ENCODE results near the gene ESF1.
"Not testable (repeated sequence)": the region's sequence is repeated elsewhere in the genome, so short reads cannot be mapped to it uniquely, and the experiment has no call there.

ESF1 gene

GRCh38 chr20:13788167-13788834, 3.6 kb upstream of the ESF1 start:
- DNase-seq (ENCODE audit: low read depth), result no peak

- DNase-seq (ENCODE audit: low read depth), result no peak
Observed at GRCh38 chr20:13786143-13786828, 1.6 kb upstream of the ESF1 start.

- no peak for DNase-seq (ENCODE audit: low read depth)
Observed at GRCh38 chr20:13784271-13784892, 337 bp downstream of the ESF1 start.

GRCh38 chr20:13783528-13783927, 1.2 kb downstream of the ESF1 start:
- DNase-seq (ENCODE audit: low read depth), result no peak

GRCh38 chr20:13778827-13779226, 5.9 kb downstream of the ESF1 start:
- no peak for DNase-seq (ENCODE audit: low read depth)

- DNase-seq (ENCODE audit: low read depth), result no peak
Observed at GRCh38 chr20:13777171-13777601, 7.5 kb downstream of the ESF1 start.

- no peak for DNase-seq (ENCODE audit: low read depth)
Observed at GRCh38 chr20:13775867-13776266, 8.9 kb downstream of the ESF1 start.

- DNase-seq (ENCODE audit: low read depth), result no peak
Observed at GRCh38 chr20:13772529-13772928, 12.2 kb downstream of the ESF1 start.

- DNase-seq (ENCODE audit: low read depth), result no peak
Observed at GRCh38 chr20:13771853-13772453, 12.8 kb downstream of the ESF1 start.

- no peak for DNase-seq (ENCODE audit: low read depth)
Observed at GRCh38 chr20:13770141-13770540, 14.6 kb downstream of the ESF1 start.

- DNase-seq (ENCODE audit: low read depth), result no peak
Observed at GRCh38 chr20:13765868-13766416, 18.8 kb downstream of the ESF1 start.

- no peak for DNase-seq (ENCODE audit: low read depth)
Observed at GRCh38 chr20:13765299-13765698, 19.4 kb downstream of the ESF1 start.

GRCh38 chr20:13760451-13760946, 24.2 kb downstream of the ESF1 start:
- not testable (repeated sequence) for DNase-seq (ENCODE audit: low read depth)

- no peak for DNase-seq (ENCODE audit: low read depth)
Observed at GRCh38 chr20:13758884-13759283, 25.8 kb downstream of the ESF1 start.

- no peak for DNase-seq (ENCODE audit: low read depth)
Observed at GRCh38 chr20:13756551-13756950, 28.2 kb downstream of the ESF1 start.

- DNase-seq (ENCODE audit: low read depth), result no peak
Observed at GRCh38 chr20:13755809-13756208, 28.9 kb downstream of the ESF1 start.

GRCh38 chr20:13753436-13754036, 31.2 kb downstream of the ESF1 start:
- no peak for DNase-seq (ENCODE audit: low read depth)

- DNase-seq (ENCODE audit: low read depth), result no peak
Observed at GRCh38 chr20:13749811-13750210, 34.9 kb downstream of the ESF1 start.

GRCh38 chr20:13745784-13746183, 38.9 kb downstream of the ESF1 start:
- DNase-seq (ENCODE audit: low read depth), result no peak

- no peak for DNase-seq (ENCODE audit: low read depth)
Observed at GRCh38 chr20:13744352-13744751, 40.4 kb downstream of the ESF1 start.

GRCh38 chr20:13741879-13742278, 42.8 kb downstream of the ESF1 start:
- DNase-seq (ENCODE audit: low read depth), result no peak

Data from stimulated activated CD8-positive, alpha-beta memory T cell treated with anti-CD3 and anti-CD28 coated beads, Interleukin-12 subunit alpha, Interleukin-12 subunit beta, amount 100 ng/mL, for 4 hours (primary cell).